Activated CD4-positive, alpha-beta T cell treated with anti-CD3 and anti-CD28 coated beads, Interleukin-2, Interleukin-6, amounts not matched to agents 100 ng/mL and 50 ng/mL, durations not matched to agents 16 hours and 8 hours (primary cell): Measurements from ENCODE around the gene HECTD4.
"Not testable (repeated sequence)": the region's sequence is repeated elsewhere in the genome, so short reads cannot be mapped to it uniquely, and the experiment has no call there.

ENCODE experiments used
- DNase-seq: peaks from one replicate; pipeline ENCODE4 v3.0.0-alpha.2; 2020

The HECTD4 gene

DNA sequence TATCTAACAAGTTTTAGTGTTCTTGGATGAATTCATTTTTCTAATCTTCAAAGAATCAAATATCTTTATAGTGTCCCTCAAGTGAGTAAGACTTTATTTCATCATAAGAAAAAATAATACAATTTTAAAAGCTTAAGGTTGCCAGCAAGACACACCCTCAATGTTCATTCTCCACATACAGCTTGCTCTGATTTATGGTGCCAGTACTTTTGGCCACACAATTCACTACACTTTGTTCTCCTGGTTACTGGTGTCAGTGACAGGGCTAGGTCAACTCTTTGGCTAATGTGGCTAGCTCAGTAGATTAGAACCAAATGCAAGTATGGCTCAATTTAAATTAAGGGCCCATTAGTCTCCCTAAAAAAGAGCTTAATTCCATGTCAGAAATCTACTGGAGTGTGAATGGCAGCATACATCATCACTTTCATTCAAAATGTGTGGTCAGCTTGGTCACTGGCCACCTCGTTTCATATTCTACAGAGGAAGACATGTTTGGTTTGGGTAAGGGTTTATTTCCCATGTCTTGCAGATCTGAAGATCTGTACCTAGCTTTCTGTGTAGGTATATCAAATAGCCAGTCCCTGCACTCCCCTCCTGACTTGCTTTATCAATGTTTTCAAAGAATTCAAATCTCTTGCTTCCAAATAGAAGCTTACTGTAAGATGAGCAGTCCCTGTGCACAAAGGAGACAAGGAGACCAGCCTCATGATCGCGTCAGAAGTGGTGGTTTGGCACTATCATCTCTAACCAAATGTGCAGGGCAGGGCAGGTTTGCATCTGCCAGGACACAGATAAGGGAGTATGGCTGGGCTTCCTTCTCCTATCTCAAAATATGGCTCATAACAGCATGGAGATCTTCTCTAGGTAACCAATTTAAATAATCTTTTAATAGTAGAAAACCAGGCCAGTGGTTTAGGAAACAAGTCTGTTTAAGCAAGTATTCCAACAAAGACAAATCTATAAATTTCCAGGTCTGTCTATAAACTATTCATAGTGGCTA lies 31.3 kb downstream of the HECTD4 start:
- no peak for DNase-seq

DNA sequence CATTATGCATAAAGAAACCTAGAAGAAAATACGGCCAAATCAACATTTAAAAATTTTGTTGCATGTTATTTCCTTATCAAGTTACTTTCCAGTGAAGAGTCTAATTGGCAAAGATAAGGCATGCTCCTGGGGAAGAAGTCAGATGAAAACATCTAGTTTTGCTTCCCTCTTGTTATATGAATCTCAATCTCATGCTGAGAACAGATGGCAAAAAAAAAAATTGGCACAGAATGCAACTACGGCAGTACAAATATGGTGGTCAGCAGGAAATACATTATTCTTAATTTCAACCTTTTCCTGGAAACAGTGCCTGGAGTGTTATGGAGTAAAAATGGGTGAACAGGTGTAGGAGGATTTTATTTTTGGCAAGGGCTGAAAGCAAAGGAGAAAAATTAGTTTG lies 32.8 kb downstream of the HECTD4 start:
- no peak for DNase-seq

DNA sequence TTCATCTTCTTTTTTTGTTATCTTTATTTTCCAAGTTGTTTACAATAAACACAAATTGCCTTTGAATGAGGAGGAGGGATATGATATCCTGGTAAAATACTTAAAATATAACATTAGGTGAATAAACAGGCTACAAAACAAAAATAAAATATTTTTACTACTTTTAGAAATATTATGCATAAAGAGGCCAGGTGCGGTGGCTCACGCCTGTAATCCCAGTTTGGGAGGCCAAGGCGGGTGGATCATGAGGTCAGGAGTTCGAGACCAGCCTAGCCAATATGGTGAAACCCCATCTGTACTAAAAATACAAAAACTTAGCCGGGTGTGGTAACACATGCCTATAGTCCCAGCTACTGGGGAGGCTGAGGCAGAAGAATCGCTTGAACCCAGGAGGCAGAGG lies 33.3 kb downstream of the HECTD4 start:
- not testable (repeated sequence) for DNase-seq

DNA sequence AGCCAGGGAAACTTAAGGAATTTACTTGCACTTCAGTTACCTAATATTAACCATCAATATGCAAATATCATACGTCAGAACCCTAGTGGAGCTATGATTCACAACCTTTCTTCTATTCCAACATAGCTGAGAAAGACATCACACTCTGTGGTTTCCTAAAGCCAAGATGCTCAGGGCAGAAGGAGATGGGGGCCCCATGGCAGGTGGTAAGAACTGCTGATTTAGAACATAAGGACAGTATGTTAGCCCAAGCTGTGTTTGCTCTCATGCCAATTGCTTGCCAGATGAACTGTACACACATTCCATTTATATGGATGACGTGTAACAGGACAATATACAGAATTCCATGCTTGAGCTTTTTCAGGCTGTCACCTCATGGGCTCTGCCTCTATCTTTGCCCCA lies 34.6 kb downstream of the HECTD4 start:
- peak; percentile 16 for DNase-seq

DNA sequence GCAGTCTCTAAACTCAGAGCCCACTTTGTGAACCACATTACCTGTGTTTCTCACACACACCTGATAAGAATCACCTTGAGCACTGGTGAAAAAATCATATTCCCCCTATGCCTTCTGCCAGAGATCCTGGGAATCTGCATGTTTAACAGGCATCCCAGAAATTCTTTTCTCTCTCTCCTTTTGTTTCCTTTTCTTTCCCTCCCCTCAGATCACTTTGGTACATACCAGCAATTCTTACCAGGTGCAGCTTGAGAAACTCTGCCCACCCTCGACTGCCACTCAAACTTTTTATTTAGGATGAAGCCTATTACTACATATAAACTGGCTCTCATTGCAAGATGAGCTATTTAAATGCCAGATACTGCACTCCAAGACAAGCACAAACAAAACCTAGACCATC lies 36.0 kb downstream of the HECTD4 start:
- no peak for DNase-seq

DNA sequence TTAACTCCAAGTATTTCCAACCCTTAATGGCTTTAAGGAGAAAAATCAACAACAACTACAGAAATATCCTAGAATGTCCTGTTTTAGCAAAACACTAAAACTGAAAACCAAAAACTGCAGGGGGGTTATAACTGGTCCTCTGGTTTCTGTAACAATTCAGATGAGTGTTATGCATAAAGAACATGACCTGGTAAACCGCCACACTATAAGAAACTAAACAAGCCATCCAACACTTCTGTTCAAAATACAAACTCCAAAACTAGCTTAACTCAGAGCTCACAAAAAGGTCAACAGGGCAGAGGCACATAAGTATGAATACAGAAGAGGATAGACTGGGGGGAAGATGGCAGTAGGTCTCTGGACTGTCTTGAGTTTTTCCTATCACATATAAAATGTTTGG lies 38.0 kb downstream of the HECTD4 start:
- DNase-seq, result no peak

DNA sequence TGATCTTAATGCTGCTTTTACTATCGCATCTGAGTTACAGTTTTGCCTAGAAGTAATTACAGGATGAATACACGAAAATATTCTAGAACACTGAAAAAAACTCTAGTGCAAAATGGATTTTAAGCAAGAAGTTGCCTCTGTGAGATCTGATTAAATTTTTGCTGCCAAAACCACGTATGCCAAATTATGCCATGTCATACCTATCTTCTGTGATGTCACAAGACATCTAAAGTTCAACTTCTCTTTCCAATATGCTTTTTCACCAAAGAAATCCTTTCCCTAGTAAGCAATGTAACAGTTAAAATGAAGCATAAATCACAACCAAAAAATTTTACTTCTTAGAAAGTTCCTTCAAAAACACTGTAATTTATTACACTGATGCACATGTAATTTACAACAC lies 39.6 kb downstream of the HECTD4 start:
- DNase-seq, result no peak

DNA sequence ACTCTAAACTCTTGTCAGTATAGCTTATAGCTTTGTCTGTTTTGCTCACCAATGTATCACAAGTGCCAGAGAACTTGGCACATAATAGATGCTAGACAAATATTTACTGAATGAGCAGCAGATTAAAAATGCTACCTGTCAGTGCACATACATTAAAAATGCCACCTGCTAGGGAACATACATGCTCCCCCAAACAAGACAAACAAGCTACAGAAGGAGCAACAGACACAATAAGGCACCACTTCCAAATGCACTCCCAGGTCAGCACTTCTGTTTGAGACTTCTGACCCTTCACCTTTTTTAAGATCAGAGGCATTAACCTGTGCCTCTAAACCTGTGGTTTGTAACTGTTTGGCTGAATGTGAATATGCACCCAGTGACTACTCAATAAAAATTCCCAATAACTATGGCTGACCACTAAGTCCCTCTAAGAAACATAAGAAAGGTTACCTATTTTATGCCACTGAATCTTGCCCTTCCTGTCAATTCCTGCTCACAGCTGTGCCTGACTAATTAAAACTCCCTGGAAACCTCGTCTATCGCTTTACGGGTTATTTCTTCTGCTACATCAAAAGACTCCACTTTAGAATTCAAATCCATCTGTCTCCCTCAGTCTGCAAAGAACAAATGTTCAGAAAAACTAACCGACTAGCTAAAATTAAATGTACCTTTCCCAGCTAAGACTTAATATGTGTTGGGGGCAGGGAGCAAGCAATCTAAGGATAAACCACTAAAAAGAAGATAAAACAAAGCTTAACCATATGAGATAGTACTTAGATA lies 41.0 kb downstream of the HECTD4 start:
- DNase-seq, result no peak

DNA sequence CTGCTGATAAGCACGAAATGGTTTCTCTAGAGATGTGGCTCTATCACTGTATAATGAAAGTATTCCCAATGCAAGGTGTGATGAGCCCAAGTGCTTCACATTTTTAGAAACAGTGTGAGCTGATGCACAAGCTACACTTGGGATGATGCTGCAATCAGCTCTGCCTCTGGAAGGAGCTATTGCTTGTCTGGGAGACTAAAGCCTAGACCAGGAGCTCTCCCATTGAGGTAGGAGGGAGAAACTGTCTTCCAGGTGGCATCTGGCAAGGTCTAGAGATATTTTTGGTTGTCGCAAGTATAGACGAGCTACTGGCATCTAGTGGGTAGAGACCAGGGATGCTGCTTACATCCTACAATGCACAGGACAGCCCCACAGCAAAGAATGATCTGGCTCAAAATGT lies 42.0 kb downstream of the HECTD4 start:
- DNase-seq, result no peak

DNA sequence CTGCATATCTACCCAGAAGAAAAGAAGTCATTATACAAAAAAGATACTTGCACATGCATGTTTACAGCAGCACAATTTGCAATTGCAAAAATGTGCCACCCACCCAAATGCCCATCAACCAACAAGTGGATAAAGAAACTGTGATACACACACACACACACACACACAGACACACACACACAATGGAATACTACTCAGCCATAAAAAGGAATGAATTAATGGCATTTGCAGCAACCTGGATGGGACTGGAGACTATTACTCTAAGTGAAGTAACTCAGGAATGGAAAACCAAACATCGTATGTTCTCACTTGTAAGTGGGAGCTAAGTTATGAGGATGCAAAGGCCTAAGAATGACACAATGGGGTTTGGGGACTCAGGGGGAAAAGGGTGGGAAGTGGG lies 47.2 kb downstream of the HECTD4 start:
- not testable (repeated sequence) for DNase-seq

DNA sequence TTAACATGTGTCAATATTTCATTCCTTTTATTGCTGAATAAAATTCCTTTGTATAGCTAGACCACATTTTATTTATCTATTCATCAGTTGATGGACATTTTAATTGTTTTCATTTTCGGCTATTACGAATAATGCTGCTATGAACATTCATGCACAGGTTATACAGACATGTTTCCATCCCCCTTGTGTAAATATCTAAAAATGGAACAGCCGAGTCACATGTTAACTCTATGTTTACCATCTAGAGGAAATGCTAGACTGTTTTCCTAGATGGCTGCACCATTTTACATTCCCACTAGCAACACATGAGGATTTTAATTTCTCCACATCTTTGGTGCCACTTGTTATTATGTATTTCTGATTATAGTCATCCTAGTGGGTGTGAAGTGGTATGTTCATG lies 49.2 kb downstream of the HECTD4 start:
- no peak for DNase-seq

DNA sequence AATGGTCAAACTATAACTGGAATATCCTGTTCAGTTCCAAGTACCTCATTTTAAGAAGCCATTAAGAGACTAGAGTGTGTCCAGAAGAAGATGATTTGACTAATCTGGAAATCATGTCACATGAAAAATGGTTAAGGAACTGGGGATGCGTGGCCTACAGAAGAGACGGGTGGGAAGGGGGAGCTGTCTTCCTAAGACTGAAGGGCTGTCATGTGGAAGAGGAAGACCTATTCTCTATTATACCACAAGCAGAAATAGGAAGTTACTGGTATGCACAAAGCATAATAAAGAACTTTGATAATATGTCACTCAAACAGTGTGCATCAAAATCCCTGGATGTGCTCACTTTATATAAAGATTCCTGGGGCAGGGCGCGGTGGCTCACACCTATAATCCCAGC lies 50.3 kb downstream of the HECTD4 start:
- DNase-seq, result no peak

DNA sequence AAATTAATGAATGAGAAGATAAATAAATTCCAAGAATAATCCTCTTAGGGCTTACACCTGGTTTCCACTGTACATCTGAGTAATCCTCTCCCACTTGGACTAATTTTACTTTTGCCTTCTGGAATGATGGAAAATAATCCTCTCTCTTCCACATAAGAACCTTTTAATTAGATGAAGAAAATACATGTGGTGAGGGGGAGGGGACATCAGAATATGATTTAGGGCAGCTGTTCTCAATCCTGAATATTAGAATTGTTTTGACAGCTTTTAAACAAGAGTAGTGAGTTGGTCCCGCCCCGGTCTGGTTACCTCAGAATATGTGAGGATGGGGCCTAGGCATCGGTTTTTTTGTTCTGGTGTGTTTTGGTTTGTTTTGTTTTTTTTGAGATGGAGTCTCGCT lies 51.5 kb downstream of the HECTD4 start:
- no peak for DNase-seq

DNA sequence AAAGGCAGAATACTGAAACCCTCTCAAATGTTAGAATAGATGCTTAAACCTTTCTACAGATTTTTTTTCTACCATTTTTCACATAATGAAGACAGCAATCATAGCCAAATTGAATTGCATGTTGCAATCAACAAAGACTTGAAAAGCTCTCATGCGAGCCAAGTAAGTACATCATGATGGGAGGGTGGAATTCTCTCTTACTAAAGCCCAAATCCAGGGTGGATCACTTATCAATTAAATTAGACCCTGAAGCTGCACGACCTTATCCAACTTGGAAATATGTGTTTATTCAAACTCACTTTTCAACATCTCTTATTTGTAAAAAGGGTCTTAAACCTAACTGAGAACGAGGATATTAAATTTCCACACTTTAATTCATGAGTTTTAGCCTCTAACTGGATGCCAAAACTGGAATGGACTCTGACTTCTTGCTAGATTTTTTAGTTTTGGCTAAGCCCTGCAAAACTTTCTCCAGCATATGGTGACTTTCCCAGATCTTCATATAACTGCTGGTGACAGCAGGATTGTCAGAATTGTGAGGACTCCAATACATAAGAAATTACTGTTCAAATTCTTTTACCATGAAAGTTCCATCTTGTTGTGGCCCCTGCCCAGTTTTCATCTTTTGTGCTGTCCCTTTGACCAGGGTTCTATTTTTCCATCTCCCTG lies 53.6 kb downstream of the HECTD4 start:
- no peak for DNase-seq

DNA sequence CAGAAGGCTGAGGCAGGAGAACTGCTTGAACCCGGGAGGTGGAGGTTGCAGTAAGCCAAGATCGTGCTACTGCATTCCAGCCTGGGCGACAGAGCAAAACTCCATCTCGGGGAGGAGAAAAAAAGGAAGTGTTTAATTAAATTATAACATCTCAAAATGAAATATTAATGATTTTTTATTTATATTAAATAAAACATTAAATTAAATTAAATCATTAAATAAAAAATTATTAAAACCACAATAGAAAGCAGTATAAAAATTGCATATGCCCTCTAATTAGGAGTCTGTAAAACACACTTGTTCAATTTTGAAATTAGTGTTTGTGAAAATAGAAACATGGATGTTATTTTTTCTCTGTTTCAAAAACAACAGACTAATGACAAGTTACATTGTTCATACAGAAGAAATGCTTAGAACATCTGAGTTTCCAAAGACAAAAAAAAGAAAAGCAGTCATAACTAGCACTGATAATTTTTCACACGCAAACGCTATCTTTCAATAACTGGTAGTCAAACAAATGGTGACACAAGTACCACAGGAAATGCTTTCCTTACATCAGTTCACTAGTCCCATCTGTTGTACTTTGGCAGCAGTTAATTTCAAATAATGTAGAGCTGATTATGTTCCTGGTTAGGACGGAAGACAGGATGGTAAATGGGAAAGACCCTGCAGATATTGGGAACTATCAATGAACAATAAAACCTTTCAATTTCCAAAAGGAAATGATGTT lies 54.9 kb downstream of the HECTD4 start:
- no peak for DNase-seq

DNA sequence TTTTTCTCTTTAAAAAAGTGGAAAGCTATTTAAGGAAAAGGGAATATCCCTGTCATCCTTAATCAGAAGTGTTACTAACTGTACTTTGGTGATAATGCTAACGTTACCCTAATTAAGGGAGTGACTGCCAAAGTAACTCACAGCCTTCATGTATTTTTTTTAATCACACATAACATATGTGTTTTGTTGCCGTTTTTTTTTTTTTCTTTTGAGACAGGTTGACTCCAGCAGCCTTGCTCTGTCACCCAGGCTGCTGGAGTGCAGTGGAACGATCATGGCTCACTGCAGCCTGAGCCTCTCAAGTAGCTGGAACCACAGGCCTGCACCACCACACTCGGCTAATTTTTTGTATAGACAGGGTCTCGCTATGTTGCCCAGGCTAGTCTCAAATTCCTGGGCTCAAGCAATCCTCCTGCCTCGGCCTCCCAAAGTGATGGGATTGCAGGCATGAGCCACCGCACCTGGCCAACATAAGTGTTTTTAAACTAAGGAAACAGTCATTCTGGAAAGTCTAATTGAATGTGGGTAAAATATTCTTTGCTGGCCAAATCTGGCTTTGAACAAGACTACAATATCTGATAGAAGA lies 56.5 kb downstream of the HECTD4 start:
- no peak for DNase-seq

DNA sequence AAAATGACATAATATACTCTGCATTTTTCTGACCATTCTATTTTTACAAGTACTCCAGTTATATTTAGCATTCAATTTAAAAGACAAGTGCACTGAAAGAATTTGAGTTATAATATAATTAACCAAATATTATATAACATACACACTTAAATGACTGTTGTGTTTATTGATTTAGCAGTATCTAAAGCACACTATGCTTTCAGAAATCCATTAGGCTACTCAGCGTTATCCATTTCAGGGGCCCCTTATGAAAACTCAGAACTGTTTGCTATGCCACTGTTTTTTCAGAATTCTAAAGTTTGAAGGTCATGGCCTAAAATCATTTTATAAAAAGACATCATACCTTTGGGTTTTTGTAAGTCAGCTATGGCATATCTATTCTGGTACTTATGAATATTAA lies 57.1 kb downstream of the HECTD4 start:
- DNase-seq, result no peak

DNA sequence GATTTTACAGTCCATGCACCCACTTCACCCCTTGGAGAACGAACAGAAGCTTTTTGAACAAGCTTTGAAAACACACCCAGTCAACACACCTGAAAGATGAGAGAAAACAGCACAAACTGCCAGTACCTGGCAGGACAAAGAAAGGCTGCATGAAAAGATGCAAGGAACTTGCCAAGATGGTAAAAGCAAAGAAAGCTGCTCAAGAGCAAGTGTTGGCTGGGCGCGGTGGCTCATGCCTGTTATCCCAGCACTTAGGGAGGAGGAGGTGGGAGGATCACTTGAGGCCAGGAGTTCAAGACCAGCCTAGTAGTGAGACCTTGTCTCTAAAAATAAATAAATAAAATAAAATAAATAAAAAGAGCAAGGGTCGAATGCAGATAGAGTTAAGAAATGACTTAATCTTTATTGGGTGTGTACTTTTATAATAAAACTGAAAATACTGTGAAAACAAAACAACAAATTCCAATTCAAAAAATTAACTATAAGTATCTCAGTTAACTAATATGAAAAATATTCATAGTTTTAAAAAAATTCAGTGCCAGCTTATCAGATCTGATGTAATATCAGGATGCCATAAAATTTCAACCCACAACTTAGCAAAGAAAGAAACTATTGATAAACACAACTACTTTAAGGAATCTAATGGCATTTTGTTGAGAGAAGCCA lies 59.2 kb downstream of the HECTD4 start:
- DNase-seq, result no peak

DNA sequence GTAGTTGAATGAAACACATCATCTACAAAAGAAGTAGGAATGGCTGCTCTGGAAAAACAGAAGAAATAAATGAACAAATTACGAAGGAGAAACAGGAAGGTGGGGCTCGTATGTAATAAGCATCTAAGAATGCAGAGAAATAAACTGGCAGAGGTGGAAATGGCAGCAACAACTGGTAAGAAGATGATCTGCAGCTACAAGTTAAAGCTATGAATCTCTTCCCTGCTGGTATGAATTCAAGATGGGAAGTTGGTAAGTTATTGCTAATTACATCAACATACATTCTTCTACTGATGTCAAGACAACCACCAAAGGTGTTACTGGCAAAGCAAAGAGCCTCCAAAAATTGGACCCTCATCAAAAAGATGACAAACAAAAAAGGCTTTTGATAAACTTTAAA lies 59.8 kb downstream of the HECTD4 start:
- no peak for DNase-seq

DNA sequence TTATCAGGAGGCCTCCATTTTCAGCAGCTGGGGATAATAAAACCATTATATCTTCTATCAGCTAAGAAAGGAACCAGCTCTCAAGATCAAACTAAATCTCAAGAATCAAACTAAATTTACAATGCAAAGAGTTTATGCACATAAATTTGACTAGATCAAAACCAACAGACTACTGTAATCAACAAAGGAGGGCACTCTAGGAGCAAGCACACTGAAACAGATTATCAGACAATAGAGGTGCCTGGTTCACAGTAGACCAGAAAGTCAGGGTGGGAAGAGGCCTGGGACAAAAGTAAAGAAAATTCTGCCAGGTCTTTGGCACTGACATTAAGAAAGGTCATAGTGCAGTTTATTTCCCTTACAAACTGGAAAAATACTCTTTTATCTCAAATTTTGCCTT lies 61.0 kb downstream of the HECTD4 start:
- no peak for DNase-seq

DNA sequence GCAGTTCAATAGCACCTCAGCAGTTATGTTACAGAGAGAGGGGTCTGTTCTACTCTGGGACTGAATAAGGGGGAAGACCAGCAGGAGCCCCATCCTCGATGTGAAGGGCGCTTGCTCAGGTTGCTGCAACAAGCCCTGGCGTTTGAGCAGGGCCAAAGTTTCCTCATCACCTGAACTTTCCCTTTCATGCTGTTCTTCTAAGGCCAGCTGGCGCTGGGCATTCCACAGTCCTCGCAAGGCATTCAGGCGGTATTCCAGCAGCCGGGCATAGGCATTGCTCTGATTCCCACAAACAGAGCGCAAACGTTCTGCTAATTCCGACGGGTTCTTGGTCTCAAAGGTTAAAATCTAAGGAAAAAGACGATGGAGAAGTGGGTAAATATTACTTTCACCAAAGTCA lies 62.8 kb downstream of the HECTD4 start:
- DNase-seq, result no peak

DNA sequence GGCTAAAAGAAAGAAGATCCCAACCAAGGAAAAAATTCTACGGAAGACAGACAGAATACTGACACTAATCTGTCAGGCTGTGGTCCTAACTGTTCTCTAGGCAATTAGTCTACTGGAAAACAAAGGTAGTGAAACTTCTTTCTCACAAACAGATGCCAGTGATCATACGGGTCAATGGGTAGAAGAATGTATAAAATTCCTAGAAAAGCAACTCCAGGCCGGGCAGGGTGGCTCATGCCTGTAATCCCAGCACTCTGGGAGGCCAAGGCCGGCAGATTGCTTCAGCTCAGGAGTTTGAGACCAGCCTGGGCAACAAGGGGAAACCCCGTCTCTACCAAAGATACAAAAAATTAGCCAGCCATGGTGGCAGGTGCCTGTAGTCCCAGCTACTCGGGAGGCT lies 64.8 kb downstream of the HECTD4 start:
- no peak for DNase-seq
